Activated T-helper 17 cell treated with anti-CD3 and anti-CD28 coated beads, Interleukin-2, amount 50 U/mL, for 72 hours (primary cell): ENCODE results near the gene GSG1. TPM values are rescaled to one million over a fixed set of nuclear protein-coding genes. Genes with fewer than 3 reads are reported as not detected.

Experiments
- ATAC-seq: fragments of 150-1000 bp; cut with Tn5 transposase; replicated peaks from 2 replicates; pipeline ENCODE4 v1.10.0; 2021; ENCODE audit warnings: mild to moderate bottlenecking, moderate library complexity
- H3K27ac Mint-ChIP-seq: one replicate; pipeline ENCODE4 v1.8.0; 2022; ENCODE audit warnings: mixed read lengths
- H3K27me3 Mint-ChIP-seq: one replicate; pipeline ENCODE4 v1.8.0; 2022; ENCODE audit warnings: mixed read lengths
- H3K36me3 Mint-ChIP-seq: one replicate; pipeline ENCODE4 v1.8.0; 2022; ENCODE audit warnings: low read depth, mild to moderate bottlenecking, mixed read lengths
- H3K4me1 Mint-ChIP-seq: one replicate; pipeline ENCODE4 v1.8.0; 2022; ENCODE audit warnings: mixed read lengths
- H3K4me3 Mint-ChIP-seq: one replicate; pipeline ENCODE4 v1.8.0; 2022; ENCODE audit warnings: mild to moderate bottlenecking, mixed read lengths
- H3K9me3 Mint-ChIP-seq: one replicate; pipeline ENCODE4 v1.8.0; 2022; ENCODE audit warnings: mixed read lengths
- total RNA-seq, 2 donors: library from RNA; stranded (reverse); gene quantifications; one replicate each; pipeline ENCODE4 v1.2.3, GENCODE V29; 2022

GSG1 gene
- total RNA-seq, 2 donors from 2014 or later: not detected

GRCh38 chr12:13128291-13128965, 25.0 kb upstream of the GSG1 start:
- Mint-ChIP-seq H3K4me1 (peaks cover 5% of the 10 kb centered on the region), H3K4me3 (no peak overlapping the region), H3K27ac (no peak overlapping the region), H3K9me3 (no peaks in the 10 kb centered on the region), H3K27me3 (peaks cover 17% of the 10 kb centered on the region), H3K36me3 (no peaks in the 10 kb centered on the region)
- ATAC-seq: no peak

- no peak overlapping the region for H3K4me3 Mint-ChIP-seq
- peaks cover 17% of the 10 kb centered on the region for H3K27me3 Mint-ChIP-seq
- no peak for ATAC-seq
- H3K36me3 Mint-ChIP-seq: no peaks in the 10 kb centered on the region
- no peak overlapping the region for H3K27ac Mint-ChIP-seq
- no peaks in the 10 kb centered on the region for H3K9me3 Mint-ChIP-seq
- H3K4me1 Mint-ChIP-seq: peaks cover 5% of the 10 kb centered on the region
These were observed 24.0 kb upstream of the GSG1 start for GRCh38 chr12:13127444-13127843.

- ATAC-seq: no peak
- Mint-ChIP-seq H3K36me3 (no peaks in the 10 kb centered on the region), H3K27ac (no peak overlapping the region), H3K9me3 (no peaks in the 10 kb centered on the region), H3K4me3 (no peak overlapping the region), H3K27me3 (peaks cover 13% of the 10 kb centered on the region), H3K4me1 (no peaks in the 10 kb centered on the region)
These were observed 23.0 kb upstream of the GSG1 start for GRCh38 chr12:13126494-13126893.

- Mint-ChIP-seq H3K36me3 (no peaks in the 10 kb centered on the region), H3K9me3 (no peaks in the 10 kb centered on the region), H3K27ac (no peak overlapping the region), H3K27me3 (peaks cover 13% of the 10 kb centered on the region), H3K4me1 (no peaks in the 10 kb centered on the region), H3K4me3 (no peak overlapping the region)
- no peak for ATAC-seq
These were observed 22.5 kb upstream of the GSG1 start for GRCh38 chr12:13125996-13126395.

GRCh38 chr12:13124656-13125505, 21.4 kb upstream of the GSG1 start:
- Mint-ChIP-seq H3K36me3 (no peaks in the 10 kb centered on the region), H3K4me3 (no peak overlapping the region), H3K4me1 (no peaks in the 10 kb centered on the region), H3K9me3 (no peaks in the 10 kb centered on the region), H3K27ac (no peak overlapping the region), H3K27me3 (peaks cover 8% of the 10 kb centered on the region)
- no peak for ATAC-seq

- Mint-ChIP-seq H3K36me3 (no peaks in the 10 kb centered on the region), H3K9me3 (no peaks in the 10 kb centered on the region), H3K27ac (no peak overlapping the region), H3K4me1 (no peaks in the 10 kb centered on the region), H3K4me3 (no peak overlapping the region), H3K27me3 (peaks cover 4% of the 10 kb centered on the region)
- no peak for ATAC-seq
These were observed 18.1 kb upstream of the GSG1 start for GRCh38 chr12:13121568-13121967.

- no peaks in the 10 kb centered on the region for H3K36me3 Mint-ChIP-seq
- no peaks in the 10 kb centered on the region for H3K9me3 Mint-ChIP-seq
- H3K27me3 Mint-ChIP-seq: peaks cover 7% of the 10 kb centered on the region
- H3K4me3 Mint-ChIP-seq: no peak overlapping the region
- no peak for ATAC-seq
- no peak overlapping the region for H3K27ac Mint-ChIP-seq
- no peaks in the 10 kb centered on the region for H3K4me1 Mint-ChIP-seq
These were observed 16.9 kb upstream of the GSG1 start for GRCh38 chr12:13120413-13120812.

GRCh38 chr12:13119826-13120225, 16.4 kb upstream of the GSG1 start:
- Mint-ChIP-seq H3K27me3 (peaks cover 3% of the 10 kb centered on the region), H3K4me1 (no peaks in the 10 kb centered on the region), H3K9me3 (no peaks in the 10 kb centered on the region), H3K27ac (no peak overlapping the region), H3K36me3 (no peaks in the 10 kb centered on the region), H3K4me3 (no peak overlapping the region)
- ATAC-seq: no peak

GRCh38 chr12:13117029-13117428, 13.6 kb upstream of the GSG1 start:
- Mint-ChIP-seq H3K27me3 (peaks cover 14% of the 10 kb centered on the region), H3K36me3 (no peaks in the 10 kb centered on the region), H3K27ac (no peak overlapping the region), H3K4me3 (no peak overlapping the region), H3K9me3 (no peaks in the 10 kb centered on the region), H3K4me1 (no peaks in the 10 kb centered on the region)
- ATAC-seq: no peak

GRCh38 chr12:13116259-13116658, 12.8 kb upstream of the GSG1 start:
- Mint-ChIP-seq H3K36me3 (no peaks in the 10 kb centered on the region), H3K27me3 (peaks cover 14% of the 10 kb centered on the region), H3K27ac (no peak overlapping the region), H3K9me3 (no peaks in the 10 kb centered on the region), H3K4me3 (no peak overlapping the region), H3K4me1 (no peaks in the 10 kb centered on the region)
- no peak for ATAC-seq

- Mint-ChIP-seq H3K36me3 (no peaks in the 10 kb centered on the region), H3K4me1 (no peaks in the 10 kb centered on the region), H3K27me3 (peaks cover 14% of the 10 kb centered on the region), H3K27ac (no peak overlapping the region), H3K9me3 (no peaks in the 10 kb centered on the region), H3K4me3 (no peak overlapping the region)
- ATAC-seq: no peak
These were observed 11.0 kb upstream of the GSG1 start for GRCh38 chr12:13114251-13115052.

- ATAC-seq: no peak
- Mint-ChIP-seq H3K9me3 (no peaks in the 10 kb centered on the region), H3K36me3 (no peaks in the 10 kb centered on the region), H3K27ac (no peak overlapping the region), H3K4me1 (no peaks in the 10 kb centered on the region), H3K27me3 (peaks cover 14% of the 10 kb centered on the region), H3K4me3 (no peak overlapping the region)
These were observed 9.5 kb upstream of the GSG1 start for GRCh38 chr12:13112968-13113367.

- no peaks in the 10 kb centered on the region for H3K36me3 Mint-ChIP-seq
- H3K27me3 Mint-ChIP-seq: no peaks in the 10 kb centered on the region
- H3K27ac Mint-ChIP-seq: no peak overlapping the region
- peaks cover 18% of the 10 kb centered on the region for H3K4me1 Mint-ChIP-seq
- ATAC-seq: no peak
- no peak overlapping the region for H3K4me3 Mint-ChIP-seq
- H3K9me3 Mint-ChIP-seq: no peaks in the 10 kb centered on the region
These were observed 3.2 kb upstream of the GSG1 start for GRCh38 chr12:13106666-13107065.

GRCh38 chr12:13105781-13106180, 2.3 kb upstream of the GSG1 start:
- H3K27me3 Mint-ChIP-seq: no peaks in the 10 kb centered on the region
- H3K27ac Mint-ChIP-seq: no peak overlapping the region
- no peak overlapping the region for H3K4me3 Mint-ChIP-seq
- peaks cover 18% of the 10 kb centered on the region for H3K4me1 Mint-ChIP-seq
- no peaks in the 10 kb centered on the region for H3K9me3 Mint-ChIP-seq
- no peaks in the 10 kb centered on the region for H3K36me3 Mint-ChIP-seq
- ATAC-seq: no peak
